KOPT-K1 (cell line): Measurements from ENCODE around the gene PTOV1.
"Not testable (repeated sequence)": the region's sequence is repeated elsewhere in the genome, so short reads cannot be mapped to it uniquely, and the experiment has no call there.

Experiments used
- H3K27ac ChIP-seq: fragments of 200-600 bp; sonication (generic); 2 replicates; pipeline ENCODE4 v1.5.1; 2016; ENCODE audit warnings: antibody characterized with exemption, mild to moderate bottlenecking, low read depth, low read length; ENCODE audit not compliant: poor library complexity, severe bottlenecking
- H3K36me3 ChIP-seq: fragments of 200-600 bp; sonication (generic); 2 replicates; pipeline ENCODE4 v1.5.1; 2017; ENCODE audit warnings: antibody characterized with exemption, mild to moderate bottlenecking, low read length, moderate library complexity; ENCODE audit not compliant: insufficient read depth
- H3K9me3 ChIP-seq: fragments of 200-600 bp; sonication (generic); 2 replicates; pipeline ENCODE4 v1.5.1; 2017; ENCODE audit warnings: antibody characterized with exemption, low read length, mild to moderate bottlenecking; ENCODE audit not compliant: insufficient read depth, poor library complexity, severe bottlenecking

PTOV1 gene

DNA sequence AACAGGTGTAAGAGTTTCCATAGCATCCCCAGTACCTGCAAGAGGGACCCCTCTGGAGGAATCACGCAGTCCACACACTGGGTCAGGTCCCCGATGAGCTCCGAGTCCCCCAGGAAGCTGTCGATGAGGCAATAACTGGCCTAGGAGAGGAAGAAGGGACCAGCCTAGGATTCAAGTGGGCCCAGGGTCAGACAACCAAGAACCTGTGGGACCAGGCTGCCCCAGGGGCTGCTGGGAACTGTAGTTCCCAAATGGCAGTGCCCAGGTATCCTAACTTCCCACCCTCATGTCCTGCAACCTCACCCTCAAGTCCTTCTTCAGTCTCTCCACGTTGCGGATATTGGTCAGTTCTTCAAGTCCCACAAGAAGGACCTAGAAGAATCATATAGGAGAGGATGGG, 39.6 kb upstream of the PTOV1 start:
- H3K36me3 ChIP-seq, result peaks cover 26% of the 10 kb centered on the region; the same call in 1 of the 2 replicates
- H3K27ac ChIP-seq, result no peak overlapping the region
- H3K9me3 ChIP-seq, result no peaks in the 10 kb centered on the region

DNA sequence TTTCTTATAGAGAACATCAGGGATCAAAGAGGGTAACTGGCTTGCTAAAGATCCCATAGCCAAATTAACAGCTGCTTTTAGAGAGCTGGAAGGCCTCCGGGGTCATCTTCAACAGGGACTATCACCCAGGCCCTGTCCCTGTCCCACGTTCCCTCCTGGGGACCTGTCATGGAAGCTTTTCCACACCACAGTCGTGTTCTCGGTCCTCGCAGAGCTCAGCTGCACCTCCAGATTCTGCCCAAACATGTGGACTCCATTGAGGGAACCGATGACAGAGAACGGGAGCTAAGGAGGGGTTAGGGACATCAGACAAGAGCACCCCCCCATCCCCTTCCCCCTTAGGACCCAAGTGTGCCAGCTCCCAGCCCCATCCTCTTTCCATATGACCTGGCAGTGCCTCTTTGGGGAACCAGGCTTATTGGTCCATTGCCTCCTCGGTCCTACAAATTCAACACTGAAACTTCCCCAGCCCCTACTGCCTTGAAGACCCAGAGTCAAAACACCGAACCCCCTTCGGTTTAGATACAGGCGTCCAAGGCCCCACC, 38.4 kb upstream of the PTOV1 start:
- Histone ChIP-seq H3K27ac (peak overlapping the region; percentile 75), H3K36me3 (peaks cover 14% of the 10 kb centered on the region; the same call in 1 of the 2 replicates), H3K9me3 (no peaks in the 10 kb centered on the region)

DNA sequence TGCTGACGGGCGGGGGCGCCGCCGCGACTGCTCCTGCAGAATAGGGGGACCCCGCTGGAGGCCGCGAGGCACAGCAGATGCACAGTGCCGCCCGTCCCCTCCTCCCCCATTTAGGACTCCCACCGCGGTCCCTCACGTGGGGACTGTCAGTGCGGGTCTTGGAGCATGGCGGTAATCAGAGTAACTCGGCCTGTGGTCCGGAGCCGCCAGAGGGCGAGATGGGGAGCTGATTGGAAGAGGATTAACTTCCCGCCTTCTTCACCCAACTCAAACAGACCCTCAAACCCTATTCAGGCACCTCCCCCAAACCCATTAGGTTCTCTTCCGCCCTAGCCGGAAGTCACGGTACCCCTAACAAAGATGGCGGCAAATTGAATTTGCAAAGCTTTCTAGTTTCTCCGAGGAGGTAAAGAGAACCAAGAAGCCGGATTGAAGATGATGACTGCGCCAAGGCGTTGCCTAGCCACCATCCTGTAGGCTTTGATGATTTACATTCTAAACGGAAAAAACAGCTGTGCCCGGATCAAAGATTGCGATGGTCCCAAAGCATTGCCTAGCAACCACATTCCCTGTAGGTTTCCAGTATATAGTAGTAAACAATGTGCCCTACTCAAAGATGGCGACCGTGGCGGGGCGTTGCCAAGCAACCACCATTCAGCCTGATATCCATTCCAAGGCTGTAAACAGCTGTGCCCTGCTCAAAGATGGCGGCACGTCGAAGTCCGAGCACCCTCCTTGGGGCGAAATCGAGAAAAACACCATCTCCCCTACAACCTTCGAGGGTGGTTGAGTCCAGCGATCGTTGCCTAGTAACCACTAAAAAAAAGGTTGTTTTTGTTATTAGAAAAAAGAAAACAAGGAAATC, 37.7 kb upstream of the PTOV1 start, which contains the start of gene FUZ:
Gene FUZ, minus strand, starts transcription at position 296 of the 865 bp plus-strand sequence. Its CDS starts 186 bp downstream, at position 110.
- Histone ChIP-seq H3K9me3 (no peaks in the 10 kb centered on the region), H3K27ac (peak within 1 kb of the TSS; percentile 75), H3K36me3 (peaks cover 7% of the 10 kb centered on the region; the same call in 1 of the 2 replicates)

DNA sequence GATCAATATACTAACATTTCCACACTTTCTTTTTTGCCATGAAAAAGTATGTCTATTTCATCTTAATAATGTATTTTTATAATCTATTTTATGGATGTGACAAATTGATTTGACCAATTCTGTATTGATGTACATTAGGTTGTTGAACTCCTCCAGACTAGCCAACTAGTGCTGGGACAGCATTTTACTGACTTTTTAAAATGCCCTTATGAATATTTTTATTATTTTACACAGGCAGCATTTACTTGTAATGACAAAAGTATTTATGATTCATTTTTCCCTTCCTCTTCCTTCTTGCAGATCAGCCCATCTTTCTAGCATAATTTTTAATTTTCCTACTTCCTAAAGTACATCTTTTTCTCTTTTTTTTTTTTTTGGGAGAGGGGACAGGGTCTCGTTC, 36.9 kb upstream of the PTOV1 start:
- no peak overlapping the region for H3K27ac ChIP-seq
- H3K9me3 ChIP-seq, result no peaks in the 10 kb centered on the region

DNA sequence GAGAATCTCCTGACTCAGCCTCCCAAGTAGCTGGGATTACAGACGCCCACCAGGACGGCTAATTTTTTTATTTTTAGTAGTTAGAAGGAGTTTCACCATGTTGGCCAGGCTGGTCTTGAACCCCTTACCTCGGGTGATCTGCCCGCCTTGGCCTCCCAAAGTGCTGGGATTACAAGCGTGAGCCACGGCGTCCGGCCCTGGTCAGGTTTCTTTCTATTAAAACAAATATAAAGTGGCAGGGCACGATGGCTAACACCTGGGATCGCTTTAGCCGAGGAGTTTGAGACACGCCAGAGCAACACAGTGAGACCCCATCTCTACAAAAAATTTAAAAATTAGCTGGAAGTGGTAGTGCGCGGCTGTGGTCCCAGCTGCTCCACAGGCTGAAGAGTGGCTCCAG, 34.4 kb upstream of the PTOV1 start:
- peaks cover 9% of the 10 kb centered on the region; the same call in 1 of the 2 replicates for H3K36me3 ChIP-seq
- no peaks in the 10 kb centered on the region for H3K9me3 ChIP-seq
- no peak overlapping the region for H3K27ac ChIP-seq

More for the DNA sequence above, 36.9 kb upstream of the PTOV1 start:
- H3K36me3 ChIP-seq, result no peaks in the 10 kb centered on the region

DNA sequence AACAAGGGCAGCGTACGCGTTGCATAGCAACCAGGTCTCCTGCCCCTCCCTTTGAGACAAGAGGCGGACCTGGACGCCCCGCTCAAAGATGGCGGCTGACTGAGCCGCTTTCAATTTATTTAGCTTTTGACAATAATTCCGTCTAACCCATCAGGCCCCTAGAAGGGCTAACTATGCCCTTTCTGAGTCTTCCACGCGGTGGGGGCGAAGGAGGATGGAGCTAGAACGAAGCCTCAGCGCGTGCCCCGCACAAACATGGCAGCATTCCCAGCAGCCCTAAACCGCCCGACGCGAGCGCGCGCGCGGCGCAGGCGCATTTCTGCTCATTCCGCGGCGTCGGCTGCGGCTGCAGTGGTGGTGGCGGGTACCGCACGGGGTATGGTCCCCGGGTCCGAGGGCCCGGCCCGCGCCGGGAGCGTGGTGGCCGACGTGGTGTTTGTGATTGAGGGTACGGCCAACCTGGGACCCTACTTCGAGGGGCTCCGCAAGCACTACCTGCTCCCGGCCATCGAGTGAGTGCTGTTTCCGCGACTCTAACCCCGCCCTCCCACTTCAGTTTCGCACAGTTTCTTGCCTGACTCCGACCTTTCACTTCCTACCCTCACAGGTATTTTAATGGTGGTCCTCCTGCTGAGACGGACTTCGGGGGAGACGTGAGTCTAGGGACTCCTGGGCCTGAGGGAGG, 32.9 kb upstream of the PTOV1 start, which contains the start of gene MED25:
Gene MED25, plus strand, starts transcription at position 326 of the 685 bp plus-strand sequence. Its CDS starts 53 bp downstream, at position 379.
- H3K9me3 ChIP-seq, result no peaks in the 10 kb centered on the region
- H3K36me3 ChIP-seq, result peaks cover 15% of the 10 kb centered on the region; the same call in 1 of the 2 replicates
- peak within 1 kb of the TSS; percentile 74 for H3K27ac ChIP-seq

DNA sequence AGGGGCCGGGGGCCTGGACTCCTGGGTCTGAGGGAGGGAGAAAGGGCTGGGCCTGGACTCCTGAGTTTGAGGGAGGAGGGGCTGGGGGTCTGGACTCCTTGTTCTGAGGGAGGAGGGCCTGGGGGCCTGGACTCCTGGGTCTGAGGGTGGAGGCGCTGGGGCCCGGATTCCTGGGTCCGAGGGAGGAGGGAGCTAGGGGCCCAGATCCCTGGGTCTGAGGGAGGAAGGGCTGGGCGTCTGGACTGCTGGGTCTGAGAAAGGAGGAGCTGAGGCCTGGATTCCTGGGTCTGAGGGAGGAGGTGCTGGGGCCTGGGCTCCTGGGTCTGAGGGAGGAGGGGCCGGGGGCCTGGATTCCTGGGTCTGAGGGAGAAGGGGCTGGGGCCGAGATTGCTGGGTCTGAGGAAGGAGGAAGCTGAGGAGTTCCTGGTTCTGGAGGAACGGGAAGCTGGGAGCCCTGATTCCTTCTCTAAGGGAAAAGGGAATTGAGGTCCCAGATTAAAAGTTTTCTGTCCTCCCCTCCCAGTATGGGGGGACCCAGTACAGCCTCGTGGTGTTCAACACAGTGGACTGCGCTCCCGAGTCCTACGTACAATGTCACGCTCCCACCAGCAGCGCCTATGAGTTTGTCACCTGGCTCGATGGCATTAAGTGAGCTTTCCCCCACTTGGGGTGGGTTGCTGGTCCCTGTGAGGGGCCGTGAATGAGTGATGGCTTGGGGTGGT, 32.1 kb upstream of the PTOV1 start:
- Histone ChIP-seq H3K9me3 (no peaks in the 10 kb centered on the region), H3K36me3 (peaks cover 22% of the 10 kb centered on the region; the same call in 1 of the 2 replicates), H3K27ac (peak overlapping the region; percentile 74)

DNA sequence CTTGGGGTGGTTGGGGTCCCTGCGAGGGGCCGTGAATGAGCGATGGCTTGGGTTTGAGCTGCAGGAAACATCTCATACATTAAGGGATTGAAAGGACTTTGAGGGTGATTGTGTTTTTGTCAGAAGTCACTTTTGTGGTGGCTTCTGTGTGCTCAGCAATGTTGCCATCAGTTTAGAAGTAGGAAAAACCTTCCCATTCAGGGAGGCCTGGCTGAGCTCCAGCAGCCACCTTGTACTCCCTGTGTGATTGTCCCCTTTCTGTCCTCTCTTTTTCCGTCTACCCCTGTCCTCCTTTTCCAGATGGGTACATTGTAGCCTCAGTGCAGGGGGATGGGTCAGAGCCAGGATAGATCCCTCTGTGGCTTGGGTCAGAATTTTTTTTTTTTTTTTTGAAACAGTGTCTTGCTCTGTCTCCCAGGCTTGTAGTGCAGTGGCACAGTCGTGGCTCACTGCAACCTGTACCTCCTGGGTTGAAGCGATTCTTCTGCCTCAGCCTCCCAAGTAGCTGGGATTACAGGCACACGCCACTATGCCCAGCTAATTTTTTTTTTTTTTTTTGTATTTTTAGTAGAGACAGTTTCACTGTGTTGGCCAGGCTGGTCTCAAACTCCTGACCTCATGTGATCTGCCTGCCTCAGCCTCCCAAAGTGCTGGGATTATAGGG, 31.4 kb upstream of the PTOV1 start:
- peak overlapping the region; percentile 74 for H3K27ac ChIP-seq
- H3K36me3 ChIP-seq, result peaks cover 30% of the 10 kb centered on the region; the same call in 1 of the 2 replicates
- H3K9me3 ChIP-seq, result not testable (repeated sequence)

DNA sequence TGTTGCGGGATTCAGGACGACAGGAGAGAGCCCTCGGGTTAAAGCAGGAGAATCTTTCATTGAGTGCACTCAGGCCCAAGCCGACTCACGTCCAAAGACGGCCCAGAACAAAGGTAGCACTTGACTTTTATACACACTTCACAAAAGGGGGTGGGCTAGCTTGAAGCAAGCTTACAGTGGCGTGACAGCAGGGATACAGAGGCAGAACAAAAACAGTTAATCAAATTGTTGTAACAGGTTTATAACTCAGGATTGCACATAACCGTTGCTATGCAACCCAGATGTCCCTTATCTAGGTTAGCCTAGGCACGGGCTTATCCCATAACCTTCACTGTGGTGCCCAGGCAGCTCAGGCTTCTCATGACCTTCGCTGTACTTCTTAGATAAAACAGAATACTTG, 30.8 kb upstream of the PTOV1 start:
- Histone ChIP-seq H3K36me3 (peaks cover 32% of the 10 kb centered on the region; the same call in 1 of the 2 replicates), H3K9me3 (no peaks in the 10 kb centered on the region), H3K27ac (no peak overlapping the region)

DNA sequence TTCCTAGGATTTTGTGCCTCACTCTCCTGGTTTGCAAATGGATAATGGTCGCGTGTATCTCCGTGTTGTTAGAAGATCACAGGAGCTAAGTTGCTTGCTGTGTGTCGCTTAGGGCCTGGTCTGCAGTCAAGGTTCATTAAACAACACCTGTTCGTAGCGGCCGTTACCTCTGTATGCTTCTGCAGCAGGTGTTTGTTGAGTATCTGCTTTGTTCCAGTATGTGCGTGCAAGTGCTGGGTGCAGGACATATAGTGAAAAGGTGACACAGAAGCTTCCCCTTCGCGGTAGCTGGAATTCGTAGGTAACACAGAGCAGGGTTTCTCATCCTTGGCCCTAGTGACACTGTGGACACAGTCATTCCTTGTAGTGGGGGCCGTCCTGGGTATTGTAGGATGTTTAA, 27.5 kb upstream of the PTOV1 start:
- H3K27ac ChIP-seq, result no peak overlapping the region
- H3K9me3 ChIP-seq, result no peaks in the 10 kb centered on the region
- H3K36me3 ChIP-seq, result peaks cover 41% of the 10 kb centered on the region; the same call in 1 of the 2 replicates

DNA sequence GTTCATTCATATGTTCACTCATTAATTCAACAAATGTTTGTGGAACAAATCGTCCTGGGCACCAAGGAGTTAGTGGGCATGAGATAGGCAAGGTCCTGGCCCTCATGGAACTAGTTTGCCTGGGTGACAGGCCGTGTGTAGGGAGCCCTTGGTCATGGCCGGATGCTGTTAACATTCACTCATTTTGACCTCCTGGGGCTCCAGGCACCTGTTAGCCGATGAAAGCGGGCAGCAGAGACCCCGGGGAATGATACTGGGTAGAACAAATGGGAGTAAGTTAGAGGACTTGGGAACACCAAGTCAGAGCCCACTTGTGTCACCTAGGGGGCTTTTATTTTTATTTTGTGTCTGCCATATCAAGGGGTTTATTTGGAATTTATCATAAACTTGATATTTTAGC, 26.3 kb upstream of the PTOV1 start:
- peaks cover 46% of the 10 kb centered on the region; the same call in 1 of the 2 replicates for H3K36me3 ChIP-seq
- no peak overlapping the region for H3K27ac ChIP-seq
- H3K9me3 ChIP-seq, result no peaks in the 10 kb centered on the region

DNA sequence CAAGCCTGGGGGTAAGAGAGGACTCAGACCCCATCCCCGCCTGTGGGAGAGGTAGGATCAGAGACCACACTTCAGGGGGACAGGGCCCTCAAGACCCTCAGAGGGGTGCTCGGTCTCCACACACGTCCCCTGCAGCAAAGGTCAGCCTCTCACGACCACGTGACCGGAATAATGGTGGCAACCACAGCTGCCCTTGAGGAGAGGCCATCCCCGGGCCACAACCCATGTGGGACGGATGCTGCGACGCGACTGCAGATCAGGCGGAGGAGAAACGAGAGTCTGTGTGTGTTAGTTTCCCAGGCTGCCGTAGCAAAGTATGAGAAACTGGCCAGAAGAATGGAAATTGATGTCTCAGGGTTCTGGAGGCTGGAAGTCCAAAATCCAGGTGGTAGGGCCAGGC, 23.9 kb upstream of the PTOV1 start:
- no peak overlapping the region for H3K27ac ChIP-seq
- peaks cover 52% of the 10 kb centered on the region for H3K36me3 ChIP-seq
- no peaks in the 10 kb centered on the region for H3K9me3 ChIP-seq

DNA sequence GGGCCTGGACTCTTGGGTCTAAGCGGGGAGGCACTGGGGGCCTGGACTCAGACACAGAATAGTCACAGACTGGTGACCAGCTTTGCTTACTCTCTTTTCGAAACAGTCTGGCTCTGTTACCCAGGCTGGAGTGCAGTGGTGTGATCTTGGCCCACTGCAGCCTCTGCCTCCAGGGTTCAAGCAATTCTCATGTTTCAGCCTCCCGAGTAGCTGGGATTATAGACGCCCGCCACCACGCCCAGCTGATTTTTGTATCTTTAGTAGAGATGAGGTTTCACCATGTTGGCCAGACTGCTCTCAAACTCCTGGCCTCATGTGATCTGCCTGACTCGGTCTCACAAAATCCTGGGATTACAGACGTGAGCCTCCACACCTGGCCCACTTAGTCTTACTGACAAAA, 21.8 kb upstream of the PTOV1 start:
- Histone ChIP-seq H3K36me3 (peaks cover 57% of the 10 kb centered on the region), H3K9me3 (no peaks in the 10 kb centered on the region), H3K27ac (no peak overlapping the region)

DNA sequence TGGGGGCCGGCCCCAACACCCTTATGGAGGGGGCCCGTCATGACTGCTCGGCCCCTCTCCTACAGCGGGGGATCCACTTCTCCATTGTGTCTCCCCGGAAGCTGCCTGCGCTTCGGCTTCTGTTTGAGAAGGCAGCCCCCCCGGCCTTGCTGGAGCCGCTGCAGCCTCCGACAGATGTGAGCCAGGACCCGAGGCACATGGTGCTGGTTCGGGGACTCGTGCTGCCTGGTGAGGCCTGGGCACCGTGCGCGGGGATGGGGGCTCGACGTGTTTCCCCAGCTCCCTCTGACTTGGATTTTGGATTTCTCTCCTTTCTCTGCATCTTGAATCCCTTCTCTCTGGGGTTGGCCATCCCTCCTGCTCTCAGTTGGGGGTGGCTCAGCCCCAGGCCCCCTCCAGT, 21.2 kb upstream of the PTOV1 start:
- H3K9me3 ChIP-seq, result no peaks in the 10 kb centered on the region
- peaks cover 57% of the 10 kb centered on the region for H3K36me3 ChIP-seq
- H3K27ac ChIP-seq, result no peak overlapping the region
